ENCODE data around the gene NEUROD2. TPM values are rescaled to one million over a fixed set of nuclear protein-coding genes. Genes with fewer than 3 reads are reported as not detected.
A peak's percentile ranks its signal among the peaks of the same experiment; 100 is the strongest.

NEUROD2 gene
- total and polyA plus RNA-seq, 8 donors: 0.03 to 0.31 (median 0.25) TPM; not detected in 5

DNA sequence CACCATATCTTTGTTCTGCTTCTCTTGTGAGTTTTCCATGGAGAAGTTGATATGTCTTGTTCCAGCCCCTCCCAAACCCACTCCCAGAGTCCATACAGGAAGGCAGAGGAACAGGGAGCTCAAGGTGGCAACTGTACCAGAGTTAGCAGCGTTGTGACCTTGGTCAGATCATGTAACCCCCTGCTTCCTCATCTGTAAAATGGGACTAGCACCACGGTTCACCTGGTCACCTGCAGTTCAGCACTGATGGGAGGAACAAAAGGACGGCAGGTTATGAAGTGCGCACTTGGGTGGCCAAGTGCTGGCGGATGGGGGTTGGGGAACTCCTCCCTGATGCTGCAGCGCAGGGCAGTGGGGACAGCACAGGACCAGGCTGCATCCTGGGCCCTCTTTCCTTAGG lies 7.7 kb upstream of the NEUROD2 start:
- no peak for DNase-seq
- 50 to 62% (median 53%) methylated on average over 6 of the region's 6 CpGs for WGBS, 5 donors
- intact Hi-C loops (cut with DNase I; ENCODE audit: low total_unique reads): loop anchor here (5.0 kb wide), 1 partner anchor 68 kb away; no protein-coding TSS in a partner anchor
- TF ChIP-seq POLR2A (IDR thresholded peaks at IDR 0.05): no peak
- no peak for TF ChIP-seq EP300 (IDR thresholded peaks at IDR 0.05)
- TF ChIP-seq, protein P1, sequence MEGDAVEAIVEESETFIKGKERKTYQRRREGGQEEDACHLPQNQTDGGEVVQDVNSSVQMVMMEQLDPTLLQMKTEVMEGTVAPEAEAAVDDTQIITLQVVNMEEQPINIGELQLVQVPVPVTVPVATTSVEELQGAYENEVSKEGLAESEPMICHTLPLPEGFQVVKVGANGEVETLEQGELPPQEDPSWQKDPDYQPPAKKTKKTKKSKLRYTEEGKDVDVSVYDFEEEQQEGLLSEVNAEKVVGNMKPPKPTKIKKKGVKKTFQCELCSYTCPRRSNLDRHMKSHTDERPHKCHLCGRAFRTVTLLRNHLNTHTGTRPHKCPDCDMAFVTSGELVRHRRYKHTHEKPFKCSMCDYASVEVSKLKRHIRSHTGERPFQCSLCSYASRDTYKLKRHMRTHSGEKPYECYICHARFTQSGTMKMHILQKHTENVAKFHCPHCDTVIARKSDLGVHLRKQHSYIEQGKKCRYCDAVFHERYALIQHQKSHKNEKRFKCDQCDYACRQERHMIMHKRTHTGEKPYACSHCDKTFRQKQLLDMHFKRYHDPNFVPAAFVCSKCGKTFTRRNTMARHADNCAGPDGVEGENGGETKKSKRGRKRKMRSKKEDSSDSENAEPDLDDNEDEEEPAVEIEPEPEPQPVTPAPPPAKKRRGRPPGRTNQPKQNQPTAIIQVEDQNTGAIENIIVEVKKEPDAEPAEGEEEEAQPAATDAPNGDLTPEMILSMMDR (IDR thresholded peaks at IDR 0.05): no peak
- Histone ChIP-seq H3K4me1 (peaks cover 8 to 16% (median 15%) of the 10 kb centered on the region in 4 donors), H3K27ac (no peak overlapping the region), H3K9me3 (no peaks in the 10 kb centered on the region), H3K27me3 (peaks cover 0 to 82% (median 6%) of the 10 kb centered on the region in 3 donors), H3K36me3 (no peaks in the 10 kb centered on the region), H3K4me3 (no peak overlapping the region)

DNA sequence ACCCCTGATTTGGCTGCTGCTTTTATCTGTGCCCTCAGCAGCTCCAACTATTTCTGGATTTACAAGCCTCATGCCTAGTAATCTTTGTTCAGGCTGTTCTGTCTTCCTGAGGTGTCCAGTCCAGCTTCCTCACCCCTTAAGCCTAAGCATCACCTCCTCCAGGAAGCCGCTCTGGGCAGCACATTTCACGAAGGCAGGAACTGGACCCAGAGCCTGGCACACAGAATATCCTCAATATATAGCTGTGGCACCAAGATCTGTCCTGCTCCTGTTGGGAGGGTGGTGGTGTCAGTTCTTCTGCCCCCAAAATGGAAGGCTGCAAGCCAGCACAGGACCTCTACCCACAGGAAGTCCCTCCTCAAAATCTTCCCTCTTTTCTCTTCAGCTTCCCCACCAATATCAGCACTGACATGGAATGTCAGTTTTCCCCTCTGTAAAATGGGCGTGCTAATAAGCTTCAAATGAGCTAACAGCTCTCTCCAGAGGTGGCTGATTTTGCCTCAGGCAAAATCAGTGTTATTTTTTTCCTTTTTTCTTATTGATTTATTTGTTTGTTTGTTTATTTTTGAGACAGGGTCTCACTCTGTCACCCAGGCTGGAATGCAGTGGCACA lies 6.9 kb upstream of the NEUROD2 start:
- whole genome bisulfite sequencing, 5 donors: 85 to 92% (median 91%) methylated on average over 3 of the region's 3 CpGs

DNA sequence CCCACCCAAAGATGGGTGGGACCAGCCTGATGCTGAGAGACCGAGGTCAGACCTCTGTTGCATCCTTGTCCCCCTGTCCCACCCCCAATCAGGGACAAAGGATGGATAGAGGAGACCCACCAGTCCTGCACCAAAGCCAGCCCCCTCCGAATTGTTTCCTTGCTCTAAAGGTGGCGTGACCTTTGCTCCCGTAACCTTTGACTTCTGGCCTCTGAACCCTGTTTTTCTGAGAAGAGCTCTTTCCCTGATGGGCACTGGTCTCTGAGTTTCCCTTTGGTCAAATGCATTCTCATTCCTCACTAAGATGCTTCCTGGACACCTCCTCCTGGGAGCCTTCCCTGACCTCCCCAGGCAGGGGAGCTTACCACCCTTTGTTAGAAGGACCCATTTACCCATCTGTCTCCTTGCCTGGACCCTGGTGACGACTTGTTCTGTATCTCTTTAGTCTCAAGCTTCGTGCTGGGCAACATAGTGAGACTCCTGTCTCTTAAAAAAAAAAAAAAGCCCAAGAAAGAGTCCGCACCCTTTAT lies 5.3 kb upstream of the NEUROD2 start:
- H3K4me3 ChIP-seq: no peak overlapping the region
- no peaks in the 10 kb centered on the region for H3K36me3 ChIP-seq
- H3K27ac ChIP-seq: no peak overlapping the region
- 66 to 74% (median 69%) methylated on average over 7 of the region's 7 CpGs for WGBS, 5 donors
- peaks cover 0 to 93% (median 20%) of the 10 kb centered on the region in 3 donors for H3K27me3 ChIP-seq
- DNase-seq: peak in 1 of 2 donors; percentile 2
- no peaks in the 10 kb centered on the region for H3K9me3 ChIP-seq
- H3K4me1 ChIP-seq: peaks cover 7 to 11% (median 9%) of the 10 kb centered on the region in 4 donors
- no peak for TF ChIP-seq POLR2A (IDR thresholded peaks at IDR 0.05)
- TF ChIP-seq, protein P1 (IDR thresholded peaks at IDR 0.05): no peak
- TF ChIP-seq EP300 (IDR thresholded peaks at IDR 0.05): no peak
- TF ChIP-seq POLR2AphosphoS5 (IDR thresholded peaks at IDR 0.05): no peak
- intact Hi-C loops (cut with DNase I; ENCODE audit: low total_unique reads): no loop called here

More for the DNA sequence above, 6.9 kb upstream of the NEUROD2 start:
- Histone ChIP-seq H3K4me3 (no peak overlapping the region), H3K27ac (no peak overlapping the region), H3K36me3 (no peaks in the 10 kb centered on the region), H3K27me3 (peaks cover 0 to 90% (median 6%) of the 10 kb centered on the region in 3 donors), H3K4me1 (peaks cover 8 to 16% (median 15%) of the 10 kb centered on the region in 4 donors), H3K9me3 (no peaks in the 10 kb centered on the region)
- DNase-seq: no peak
- intact Hi-C loops (cut with DNase I; ENCODE audit: low total_unique reads): loop anchor here (5.0 kb wide), 1 partner anchor 67 kb away; no protein-coding TSS in a partner anchor
- no peak for TF ChIP-seq EP300 (IDR thresholded peaks at IDR 0.05)
- no peak for TF ChIP-seq POLR2A (IDR thresholded peaks at IDR 0.05)
- TF ChIP-seq, protein P1 (IDR thresholded peaks at IDR 0.05): no peak
- TF ChIP-seq POLR2AphosphoS5 (IDR thresholded peaks at IDR 0.05): no peak

DNA sequence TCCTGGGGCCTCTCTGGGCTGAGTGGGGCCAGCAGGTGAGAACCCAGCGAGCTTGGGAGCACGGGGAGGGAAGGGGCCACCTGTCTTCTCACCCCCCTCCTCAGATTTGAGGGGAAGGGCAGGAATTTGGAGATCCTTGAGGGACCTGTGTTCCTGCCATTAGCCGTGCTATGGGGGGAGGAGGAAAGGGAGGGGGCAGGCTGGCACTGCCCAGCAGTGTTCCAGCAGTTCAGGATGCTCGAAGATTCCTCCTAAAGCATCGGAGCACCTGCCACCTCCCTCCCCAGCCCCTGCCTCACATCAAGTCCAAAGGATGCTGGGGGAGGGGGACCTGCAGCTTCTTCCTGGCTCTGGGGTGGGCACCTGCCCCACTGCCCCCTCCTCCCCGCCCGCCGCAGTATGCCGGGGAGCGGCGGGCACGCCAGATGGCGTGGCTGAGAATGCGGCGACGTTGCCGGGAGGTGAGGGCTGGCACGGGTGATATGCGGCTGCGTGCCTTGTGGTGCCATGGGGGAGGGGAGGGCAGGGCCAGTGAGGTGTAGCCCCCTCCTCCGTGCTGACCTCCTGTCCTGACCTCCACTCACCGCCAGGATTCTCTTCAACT lies 4.7 kb upstream of the NEUROD2 start:
- 65 to 78% (median 73%) methylated on average over 6 to 22 of the region's 22 CpGs for WGBS, 5 donors
- Histone ChIP-seq H3K4me1 (peaks cover 4 to 14% (median 11%) of the 10 kb centered on the region in 4 donors), H3K27me3 (peaks cover under 1 to 95% (median 26%) of the 10 kb centered on the region in 3 donors), H3K4me3 (no peak overlapping the region), H3K27ac (no peak overlapping the region), H3K9me3 (no peaks in the 10 kb centered on the region), H3K36me3 (no peaks in the 10 kb centered on the region)
- intact Hi-C loops (cut with DNase I; ENCODE audit: low total_unique reads): no loop called here
- no peak for DNase-seq
- TF ChIP-seq POLR2AphosphoS5 (IDR thresholded peaks at IDR 0.05) (no peak), POLR2A (IDR thresholded peaks at IDR 0.05) (no peak), EP300 (IDR thresholded peaks at IDR 0.05) (no peak)
- TF ChIP-seq, protein P1 (IDR thresholded peaks at IDR 0.05): no peak
